HepG2 (cell line): ENCODE measurements around the gene TSEN54. TPM values are rescaled to one million over a fixed set of nuclear protein-coding genes. Genes with fewer than 3 reads are reported as not detected.

Experiments
- ELF3 ChIP-seq: IDR thresholded peaks from 2 replicates; pipeline ENCODE4 v1.6.1; 2016; ENCODE audit warnings: missing genetic modification reagents, missing compliant biosample characterization
- HOXA3 ChIP-seq: sonication (generic); formaldehyde crosslinking; IDR thresholded peaks from 2 replicates; pipeline ENCODE4 v1.5.0; 2020; ENCODE audit warnings: missing genetic modification reagents
- MIXL1 ChIP-seq: IDR thresholded peaks from 2 replicates; pipeline ENCODE4 v1.6.1; 2016
- RAD21 ChIP-seq: fragments of 450-650 bp; formaldehyde crosslinking; IDR thresholded peaks from 2 replicates; pipeline ENCODE4 v1.5.0; 2020; ENCODE audit warnings: mild to moderate bottlenecking
- REXO4 ChIP-seq: sonication (generic); formaldehyde crosslinking; IDR thresholded peaks from 2 replicates; pipeline ENCODE4 v1.8.0; 2022; ENCODE audit warnings: missing genetic modification reagents, mild to moderate bottlenecking, borderline replicate concordance
- THAP11 ChIP-seq: IDR thresholded peaks from 2 replicates; pipeline ENCODE4 v1.6.1; 2016; ENCODE audit warnings: missing biosample characterization, missing genetic modification reagents
- ZKSCAN8 ChIP-seq: IDR thresholded peaks from 2 replicates; pipeline ENCODE4 v1.6.1; 2016; ENCODE audit warnings: borderline replicate concordance, missing genetic modification reagents, missing compliant biosample characterization
- ZNF12 ChIP-seq: sonication (generic); formaldehyde crosslinking; IDR thresholded peaks from 2 replicates; pipeline ENCODE4 v1.5.0; 2020; ENCODE audit warnings: missing genetic modification reagents
- ZNF773 ChIP-seq: sonication (generic); formaldehyde crosslinking; IDR thresholded peaks from 2 replicates; pipeline ENCODE4 v1.4.0; 2020; ENCODE audit warnings: missing genetic modification reagents, borderline replicate concordance
- ZNF788 ChIP-seq: sonication (generic); formaldehyde crosslinking; IDR thresholded peaks from 2 replicates; pipeline ENCODE4 v1.5.0; 2020; ENCODE audit warnings: mild to moderate bottlenecking, missing genetic modification reagents, borderline replicate concordance
- polyA plus RNA-seq, 8 experiments: library from polyadenylated mRNA; depleted of rRNA in 3 of 8; stranded (reverse) in 7 of 8; unstranded in 1 of 8; fragments of >200 nt; fragmentation: Illumina TruSeq in 4 of 8; extraction: Trizol in 4 of 8; gene quantifications; 2 replicates each; pipeline versions ENCODE4 v1.2.1 to v1.2.3, GENCODE V29; 2011 to 2016; ENCODE audit warnings: low read depth in 4 of 8, missing spikeins in 1 of 8, mixed read lengths in 1 of 8; ENCODE audit not compliant: insufficient read depth in 1 of 8
- total RNA-seq, 5 experiments: library from RNA; depleted of rRNA; stranded (reverse); fragments of >200 nt; fragmentation: Illumina TruSeq; extraction: Trizol; gene quantifications; 2 replicates each; pipeline ENCODE4 v1.2.3, GENCODE V29; 2016; ENCODE audit warnings: low read depth in 1 of 5
- TF ChIP-seq, protein P1 (sequence below): sonication (generic); formaldehyde crosslinking; IDR thresholded peaks from 2 replicates; pipeline ENCODE4 v1.4.0; 2020; ENCODE audit warnings: missing genetic modification reagents
- TF ChIP-seq, protein P2 (sequence below), 2 experiments: sonication (generic) in 1 of 2; formaldehyde crosslinking in 1 of 2; IDR thresholded peaks; 2 replicates each; pipeline versions ENCODE4 v1.4.0 to v1.6.1; 2018 to 2020; ENCODE audit warnings: missing genetic modification reagents in 2 of 2, borderline replicate concordance in 1 of 2, low read depth in 1 of 2, mild to moderate bottlenecking in 1 of 2, missing biosample characterization in 1 of 2
- TF ChIP-seq, protein P3 (sequence below): sonication (generic); formaldehyde crosslinking; IDR thresholded peaks from 2 replicates; pipeline ENCODE4 v1.4.0; 2020; ENCODE audit warnings: mild to moderate bottlenecking, missing genetic modification reagents, borderline replicate concordance
- TF ChIP-seq, protein P4 (sequence below): sonication (generic); formaldehyde crosslinking; IDR thresholded peaks from 2 replicates; pipeline ENCODE4 v1.5.1; 2020; ENCODE audit warnings: mild to moderate bottlenecking, missing genetic modification reagents, moderate library complexity
- TF ChIP-seq, protein P5 (sequence below): IDR thresholded peaks from 2 replicates; pipeline ENCODE4 v1.6.1; 2016; ENCODE audit warnings: missing compliant biosample characterization, missing genetic modification reagents, borderline replicate concordance

The TSEN54 gene
- total and polyA plus RNA-seq, 2 of the 13 experiments (the other 11 are each of a cell fraction or from before 2014, with no cell fraction given), result 62.9 to 63.3 TPM

DNA sequence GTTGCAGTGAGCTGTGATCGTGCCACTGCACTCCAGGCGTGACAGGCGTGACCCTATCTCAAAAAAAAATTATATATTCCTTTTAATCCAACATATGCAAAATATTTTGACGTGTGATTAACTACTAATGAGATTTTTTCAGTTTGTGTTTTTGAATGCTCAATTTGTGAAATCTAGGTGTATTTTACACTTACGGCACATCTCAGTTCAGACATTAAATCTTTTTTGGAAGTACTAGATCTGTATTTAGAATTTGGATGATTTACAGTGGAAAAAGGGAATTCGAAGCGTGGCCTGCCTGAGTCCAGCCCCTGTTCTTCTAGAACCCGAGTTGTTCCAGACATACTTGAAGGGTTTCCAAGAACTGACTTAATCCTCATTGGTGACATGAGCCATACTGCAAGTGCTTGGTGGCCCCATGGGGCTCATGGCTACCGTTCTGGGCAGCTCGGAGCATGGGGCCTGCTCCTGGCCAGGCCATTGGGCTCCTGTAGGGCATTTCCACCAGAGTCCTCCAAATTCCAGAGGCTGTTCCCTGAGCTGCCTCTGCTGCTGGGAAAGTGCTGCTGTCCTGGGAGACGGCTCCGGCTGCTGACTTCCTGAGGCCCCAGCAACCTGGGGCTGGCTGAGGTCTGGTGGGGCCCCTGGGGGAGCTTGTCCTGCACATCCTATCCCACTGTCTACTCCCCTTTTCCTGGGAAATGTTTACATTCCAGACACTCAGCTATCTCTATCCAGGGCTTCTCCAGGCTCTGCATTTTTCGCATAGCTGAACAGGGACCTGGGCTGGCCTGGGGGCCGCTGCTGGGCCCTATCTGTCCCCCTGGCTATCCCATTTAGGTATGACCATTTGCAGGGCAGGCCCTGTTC is 36.3 kb downstream of the TSEN54 start (continued):
- TF ChIP-seq, protein P1, sequence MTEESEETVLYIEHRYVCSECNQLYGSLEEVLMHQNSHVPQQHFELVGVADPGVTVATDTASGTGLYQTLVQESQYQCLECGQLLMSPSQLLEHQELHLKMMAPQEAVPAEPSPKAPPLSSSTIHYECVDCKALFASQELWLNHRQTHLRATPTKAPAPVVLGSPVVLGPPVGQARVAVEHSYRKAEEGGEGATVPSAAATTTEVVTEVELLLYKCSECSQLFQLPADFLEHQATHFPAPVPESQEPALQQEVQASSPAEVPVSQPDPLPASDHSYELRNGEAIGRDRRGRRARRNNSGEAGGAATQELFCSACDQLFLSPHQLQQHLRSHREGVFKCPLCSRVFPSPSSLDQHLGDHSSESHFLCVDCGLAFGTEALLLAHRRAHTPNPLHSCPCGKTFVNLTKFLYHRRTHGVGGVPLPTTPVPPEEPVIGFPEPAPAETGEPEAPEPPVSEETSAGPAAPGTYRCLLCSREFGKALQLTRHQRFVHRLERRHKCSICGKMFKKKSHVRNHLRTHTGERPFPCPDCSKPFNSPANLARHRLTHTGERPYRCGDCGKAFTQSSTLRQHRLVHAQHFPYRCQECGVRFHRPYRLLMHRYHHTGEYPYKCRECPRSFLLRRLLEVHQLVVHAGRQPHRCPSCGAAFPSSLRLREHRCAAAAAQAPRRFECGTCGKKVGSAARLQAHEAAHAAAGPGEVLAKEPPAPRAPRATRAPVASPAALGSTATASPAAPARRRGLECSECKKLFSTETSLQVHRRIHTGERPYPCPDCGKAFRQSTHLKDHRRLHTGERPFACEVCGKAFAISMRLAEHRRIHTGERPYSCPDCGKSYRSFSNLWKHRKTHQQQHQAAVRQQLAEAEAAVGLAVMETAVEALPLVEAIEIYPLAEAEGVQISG (CRISPR knock-in tag), result peak; percentile 61; the same call in 1 of the 2 replicates
- TF ChIP-seq MIXL1 (CRISPR knock-in tag), result 0 out of 2 replicates have a peak, but pooled peaks have one; percentile 16
- peak; percentile 66; the same call in 1 of the 2 replicates for TF ChIP-seq ZNF788 (CRISPR knock-in tag)
- peak; percentile 12; the same call in 1 of the 2 replicates for TF ChIP-seq ZNF773 (CRISPR knock-in tag)
- TF ChIP-seq ZNF12, result peak; percentile 45; the same call in 1 of the 2 replicates
- TF ChIP-seq, protein P2, sequence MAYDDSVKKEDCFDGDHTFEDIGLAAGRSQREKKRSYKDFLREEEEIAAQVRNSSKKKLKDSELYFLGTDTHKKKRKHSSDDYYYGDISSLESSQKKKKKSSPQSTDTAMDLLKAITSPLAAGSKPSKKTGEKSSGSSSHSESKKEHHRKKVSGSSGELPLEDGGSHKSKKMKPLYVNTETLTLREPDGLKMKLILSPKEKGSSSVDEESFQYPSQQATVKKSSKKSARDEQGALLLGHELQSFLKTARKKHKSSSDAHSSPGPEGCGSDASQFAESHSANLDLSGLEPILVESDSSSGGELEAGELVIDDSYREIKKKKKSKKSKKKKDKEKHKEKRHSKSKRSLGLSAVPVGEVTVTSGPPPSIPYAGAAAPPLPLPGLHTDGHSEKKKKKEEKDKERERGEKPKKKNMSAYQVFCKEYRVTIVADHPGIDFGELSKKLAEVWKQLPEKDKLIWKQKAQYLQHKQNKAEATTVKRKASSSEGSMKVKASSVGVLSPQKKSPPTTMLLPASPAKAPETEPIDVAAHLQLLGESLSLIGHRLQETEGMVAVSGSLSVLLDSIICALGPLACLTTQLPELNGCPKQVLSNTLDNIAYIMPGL (CRISPR knock-in tag; IDR thresholded peaks at IDR 0.05; ENCODE audit: borderline replicate concordance in 1 of 2, low read depth in 1 of 2), result peak in 1 of 2 experiments; percentile 53; a peak in 2 of 4 replicates
- peak; percentile 60; the same call in 1 of the 2 replicates for TF ChIP-seq THAP11 (CRISPR knock-in tag)
- TF ChIP-seq REXO4 (CRISPR knock-in tag), result no peak
- TF ChIP-seq, protein P3, sequence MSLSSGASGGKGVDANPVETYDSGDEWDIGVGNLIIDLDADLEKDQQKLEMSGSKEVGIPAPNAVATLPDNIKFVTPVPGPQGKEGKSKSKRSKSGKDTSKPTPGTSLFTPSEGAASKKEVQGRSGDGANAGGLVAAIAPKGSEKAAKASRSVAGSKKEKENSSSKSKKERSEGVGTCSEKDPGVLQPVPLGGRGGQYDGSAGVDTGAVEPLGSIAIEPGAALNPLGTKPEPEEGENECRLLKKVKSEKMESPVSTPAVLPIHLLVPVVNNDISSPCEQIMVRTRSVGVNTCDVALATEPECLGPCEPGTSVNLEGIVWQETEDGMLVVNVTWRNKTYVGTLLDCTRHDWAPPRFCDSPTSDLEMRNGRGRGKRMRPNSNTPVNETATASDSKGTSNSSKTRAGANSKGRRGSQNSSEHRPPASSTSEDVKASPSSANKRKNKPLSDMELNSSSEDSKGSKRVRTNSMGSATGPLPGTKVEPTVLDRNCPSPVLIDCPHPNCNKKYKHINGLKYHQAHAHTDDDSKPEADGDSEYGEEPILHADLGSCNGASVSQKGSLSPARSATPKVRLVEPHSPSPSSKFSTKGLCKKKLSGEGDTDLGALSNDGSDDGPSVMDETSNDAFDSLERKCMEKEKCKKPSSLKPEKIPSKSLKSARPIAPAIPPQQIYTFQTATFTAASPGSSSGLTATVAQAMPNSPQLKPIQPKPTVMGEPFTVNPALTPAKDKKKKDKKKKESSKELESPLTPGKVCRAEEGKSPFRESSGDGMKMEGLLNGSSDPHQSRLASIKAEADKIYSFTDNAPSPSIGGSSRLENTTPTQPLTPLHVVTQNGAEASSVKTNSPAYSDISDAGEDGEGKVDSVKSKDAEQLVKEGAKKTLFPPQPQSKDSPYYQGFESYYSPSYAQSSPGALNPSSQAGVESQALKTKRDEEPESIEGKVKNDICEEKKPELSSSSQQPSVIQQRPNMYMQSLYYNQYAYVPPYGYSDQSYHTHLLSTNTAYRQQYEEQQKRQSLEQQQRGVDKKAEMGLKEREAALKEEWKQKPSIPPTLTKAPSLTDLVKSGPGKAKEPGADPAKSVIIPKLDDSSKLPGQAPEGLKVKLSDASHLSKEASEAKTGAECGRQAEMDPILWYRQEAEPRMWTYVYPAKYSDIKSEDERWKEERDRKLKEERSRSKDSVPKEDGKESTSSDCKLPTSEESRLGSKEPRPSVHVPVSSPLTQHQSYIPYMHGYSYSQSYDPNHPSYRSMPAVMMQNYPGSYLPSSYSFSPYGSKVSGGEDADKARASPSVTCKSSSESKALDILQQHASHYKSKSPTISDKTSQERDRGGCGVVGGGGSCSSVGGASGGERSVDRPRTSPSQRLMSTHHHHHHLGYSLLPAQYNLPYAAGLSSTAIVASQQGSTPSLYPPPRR (CRISPR knock-in tag), result peak; percentile 80
- no peak; the same call in 1 of the 2 replicates for TF ChIP-seq ELF3 (CRISPR knock-in tag)
- TF ChIP-seq, protein P4, sequence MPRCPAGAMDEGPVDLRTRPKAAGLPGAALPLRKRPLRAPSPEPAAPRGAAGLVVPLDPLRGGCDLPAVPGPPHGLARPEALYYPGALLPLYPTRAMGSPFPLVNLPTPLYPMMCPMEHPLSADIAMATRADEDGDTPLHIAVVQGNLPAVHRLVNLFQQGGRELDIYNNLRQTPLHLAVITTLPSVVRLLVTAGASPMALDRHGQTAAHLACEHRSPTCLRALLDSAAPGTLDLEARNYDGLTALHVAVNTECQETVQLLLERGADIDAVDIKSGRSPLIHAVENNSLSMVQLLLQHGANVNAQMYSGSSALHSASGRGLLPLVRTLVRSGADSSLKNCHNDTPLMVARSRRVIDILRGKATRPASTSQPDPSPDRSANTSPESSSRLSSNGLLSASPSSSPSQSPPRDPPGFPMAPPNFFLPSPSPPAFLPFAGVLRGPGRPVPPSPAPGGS (CRISPR knock-in tag), result 0 out of 2 replicates have a peak, but pooled peaks have one; percentile 30
- peak; percentile 67 for TF ChIP-seq HOXA3
- TF ChIP-seq, protein P5, sequence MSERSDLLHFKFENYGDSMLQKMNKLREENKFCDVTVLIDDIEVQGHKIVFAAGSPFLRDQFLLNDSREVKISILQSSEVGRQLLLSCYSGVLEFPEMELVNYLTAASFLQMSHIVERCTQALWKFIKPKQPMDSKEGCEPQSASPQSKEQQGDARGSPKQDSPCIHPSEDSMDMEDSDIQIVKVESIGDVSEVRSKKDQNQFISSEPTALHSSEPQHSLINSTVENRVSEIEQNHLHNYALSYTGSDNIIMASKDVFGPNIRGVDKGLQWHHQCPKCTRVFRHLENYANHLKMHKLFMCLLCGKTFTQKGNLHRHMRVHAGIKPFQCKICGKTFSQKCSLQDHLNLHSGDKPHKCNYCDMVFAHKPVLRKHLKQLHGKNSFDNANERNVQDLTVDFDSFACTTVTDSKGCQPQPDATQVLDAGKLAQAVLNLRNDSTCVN (CRISPR knock-in tag), result no peak
- peak; percentile 75 for TF ChIP-seq RAD21 (CRISPR knock-in tag)
- TF ChIP-seq ZKSCAN8 (CRISPR knock-in tag), result peak; percentile 74; the same call in 1 of the 2 replicates
